ENCODE data around the gene LAX1.
A peak's percentile ranks its signal among the peaks of the same experiment; 100 is the strongest.
"Not testable (repeated sequence)": the region's sequence is repeated elsewhere in the genome, so short reads cannot be mapped to it uniquely, and the experiment has no call there.

Gene LAX1

DNA sequence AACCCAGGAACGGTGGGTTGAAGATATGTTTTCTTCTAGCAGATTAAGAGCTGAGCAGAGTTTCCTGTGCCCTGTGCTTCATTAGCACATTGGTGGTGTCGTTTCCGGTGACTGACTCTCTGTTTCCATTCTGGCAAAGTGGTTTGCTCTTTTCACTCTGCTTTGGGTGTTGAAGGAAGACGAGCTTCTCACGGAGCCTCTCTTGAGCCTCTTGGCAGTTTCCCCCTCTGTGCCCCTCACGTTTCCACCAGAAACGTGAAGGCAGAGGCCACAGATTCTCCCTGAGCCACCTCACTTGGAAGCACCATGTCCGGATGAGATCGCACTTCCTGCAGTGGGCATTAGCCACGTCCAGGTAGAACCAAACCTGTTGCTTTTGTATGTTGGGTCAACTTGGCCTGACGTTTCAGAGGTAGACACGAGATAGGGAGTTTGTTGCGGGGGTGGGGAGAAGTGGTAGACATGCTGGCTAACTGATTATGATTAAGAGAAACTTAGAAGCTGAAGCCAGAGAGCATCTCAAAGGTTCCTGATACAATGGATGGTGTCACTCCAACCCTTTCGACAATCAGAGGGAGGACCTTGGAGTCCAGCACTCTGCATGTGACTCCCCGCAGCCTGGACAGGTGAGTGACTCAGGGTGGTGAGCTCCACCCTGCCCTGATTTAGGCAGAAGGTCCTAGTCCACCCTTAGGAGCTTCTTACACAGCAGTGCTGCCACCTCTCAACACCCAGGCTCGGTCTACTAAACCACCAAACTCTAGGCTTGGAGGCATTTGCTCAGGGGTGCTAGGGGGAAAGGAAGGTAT lies at the start of gene LAX1:
Gene LAX1, plus strand, starts transcription at position 155 of the 809 bp plus-strand sequence. Its CDS starts 383 bp downstream, at position 538.
- no peak for DNase-seq (ENCODE audit: low spot score)

GRCh38 chr1:203717120-203717519 lies 47.9 kb upstream of the LAX1 start:
- no peak for DNase-seq (ENCODE audit: low spot score)

- no peak for DNase-seq (ENCODE audit: low spot score)
Observed at GRCh38 chr1:203720242-203720641, 44.7 kb upstream of the LAX1 start.

- DNase-seq (ENCODE audit: low spot score), result no peak
Observed at GRCh38 chr1:203722909-203723308, 42.1 kb upstream of the LAX1 start.

DNA sequence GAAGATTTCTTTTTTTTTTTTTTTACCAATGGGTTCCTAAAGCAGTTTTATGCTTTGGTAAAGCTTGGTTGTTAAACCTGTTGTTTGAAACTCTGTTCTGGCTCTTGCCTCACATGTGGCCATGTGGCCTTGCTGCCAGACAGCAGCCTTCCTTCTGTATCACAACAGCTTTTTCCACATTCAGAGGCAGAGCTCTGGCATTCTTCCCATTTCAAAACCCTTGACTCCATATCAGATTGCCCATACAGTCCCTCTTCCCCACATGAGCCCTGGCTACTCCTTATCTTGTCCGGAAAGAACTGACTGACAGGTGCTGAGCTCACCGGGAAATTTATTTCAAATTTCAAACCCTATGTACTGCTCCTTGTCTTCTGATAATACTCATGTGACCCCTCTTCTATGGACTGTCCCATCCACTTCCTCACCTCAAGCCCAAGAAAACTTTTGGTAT lies 38.5 kb upstream of the LAX1 start:
- DNase-seq (ENCODE audit: low spot score), result no peak

DNA sequence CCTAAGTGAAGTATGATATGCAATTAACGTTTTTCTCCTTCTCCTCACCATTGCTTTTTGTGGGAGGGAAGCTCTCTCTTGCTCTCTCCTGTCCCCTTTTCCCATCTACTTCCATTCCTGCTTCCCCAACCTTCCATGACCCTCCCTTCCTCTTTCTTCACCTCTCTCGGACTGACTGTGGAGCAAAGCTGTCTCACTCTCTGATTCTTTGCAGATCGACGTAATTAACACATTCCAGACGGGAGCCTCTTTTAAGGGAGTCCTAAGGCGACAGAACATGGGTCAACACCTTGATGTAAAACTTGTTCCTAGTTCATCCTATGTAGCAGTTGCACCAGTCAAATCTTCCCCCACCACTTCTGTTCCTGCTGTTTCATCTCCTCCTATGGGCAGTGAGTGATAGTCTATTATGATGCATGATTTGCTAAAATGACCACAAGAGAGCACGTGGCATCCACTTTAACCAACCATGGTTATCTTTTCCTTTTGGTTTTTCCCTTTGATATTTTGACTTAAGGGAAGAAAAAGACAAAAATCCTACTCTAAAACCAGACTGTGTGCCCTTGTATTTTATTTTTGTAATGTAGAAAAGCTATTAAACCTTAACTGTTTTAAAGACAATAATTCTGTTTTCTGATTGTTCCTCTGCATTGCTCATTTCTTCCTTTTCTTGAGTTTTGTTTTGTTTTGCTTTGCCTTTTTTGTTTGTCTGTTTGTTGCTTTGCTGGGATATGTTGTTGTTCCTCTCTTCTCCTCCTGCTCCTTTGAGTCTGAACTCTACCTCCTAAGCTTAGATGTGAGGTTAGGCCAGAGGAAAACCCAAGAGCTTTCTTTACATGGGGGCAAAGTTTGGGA lies 31.7 kb upstream of the LAX1 start:
- no peak for DNase-seq (ENCODE audit: low spot score)

DNA sequence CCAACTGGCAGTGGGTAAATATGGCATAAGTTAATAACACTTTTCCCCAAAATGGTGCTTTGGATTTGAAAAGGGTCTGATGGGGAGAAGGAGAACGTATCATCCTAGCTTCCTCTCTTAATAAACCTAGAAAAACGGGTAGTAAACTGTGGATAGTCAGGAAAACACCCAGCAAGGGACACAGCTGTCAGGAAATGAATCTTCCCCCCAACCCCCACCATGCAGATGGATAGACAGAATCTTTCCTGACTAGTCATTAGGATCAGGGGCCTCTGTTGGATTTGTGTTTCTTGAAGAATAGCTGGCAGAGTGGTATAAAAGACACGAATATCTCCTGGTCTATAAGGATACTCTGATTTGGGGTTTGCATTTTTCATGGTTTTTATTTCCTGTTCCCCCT lies 22.5 kb upstream of the LAX1 start:
- no peak for DNase-seq (ENCODE audit: low spot score)

- DNase-seq (ENCODE audit: low spot score), result no peak
Observed at GRCh38 chr1:203743091-203743571, 21.9 kb upstream of the LAX1 start.

DNA sequence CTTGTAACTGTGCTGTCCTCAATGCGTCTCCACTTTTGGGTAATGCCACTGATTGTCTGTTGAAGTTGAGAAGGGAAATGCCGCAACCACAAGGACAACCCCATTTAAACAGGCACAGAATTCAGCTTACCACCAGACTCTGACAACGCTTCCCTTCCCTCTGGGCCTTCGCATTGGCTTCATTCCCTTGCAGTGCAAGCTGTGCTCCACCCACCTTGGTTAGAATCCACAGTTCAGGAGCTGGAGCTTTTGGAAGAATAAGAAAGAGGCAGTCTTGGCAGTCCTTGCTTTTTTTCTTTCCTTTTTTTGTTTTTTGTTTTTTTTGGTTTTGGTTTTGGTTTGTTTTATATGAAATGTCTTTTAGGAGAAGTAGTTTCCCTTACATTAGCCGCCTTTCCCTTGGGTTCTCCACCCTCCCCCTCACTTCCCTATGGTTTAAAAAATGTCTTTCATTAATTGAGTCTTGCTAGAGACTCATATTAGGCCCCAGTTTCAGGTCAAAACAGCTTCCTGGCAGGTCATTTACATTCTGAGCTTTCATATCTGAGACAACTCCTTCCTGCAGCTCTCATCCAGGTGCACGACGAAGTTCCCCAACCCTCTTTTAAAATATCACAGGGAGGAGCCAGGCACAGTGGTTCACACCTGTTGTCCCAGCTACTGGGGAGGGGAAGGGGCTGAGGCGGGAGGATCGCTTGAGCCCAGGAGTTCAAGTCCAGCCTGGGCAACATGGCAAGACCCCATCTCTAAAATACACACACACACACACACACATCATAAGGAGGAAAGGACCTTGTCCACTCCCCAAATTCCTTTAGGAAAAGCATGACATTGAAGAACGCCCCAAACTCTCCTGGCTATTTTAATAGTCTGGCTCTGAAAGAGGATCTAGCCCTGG lies 20.7 kb upstream of the LAX1 start:
- DNase-seq (ENCODE audit: low spot score), result peak; percentile 53

DNA sequence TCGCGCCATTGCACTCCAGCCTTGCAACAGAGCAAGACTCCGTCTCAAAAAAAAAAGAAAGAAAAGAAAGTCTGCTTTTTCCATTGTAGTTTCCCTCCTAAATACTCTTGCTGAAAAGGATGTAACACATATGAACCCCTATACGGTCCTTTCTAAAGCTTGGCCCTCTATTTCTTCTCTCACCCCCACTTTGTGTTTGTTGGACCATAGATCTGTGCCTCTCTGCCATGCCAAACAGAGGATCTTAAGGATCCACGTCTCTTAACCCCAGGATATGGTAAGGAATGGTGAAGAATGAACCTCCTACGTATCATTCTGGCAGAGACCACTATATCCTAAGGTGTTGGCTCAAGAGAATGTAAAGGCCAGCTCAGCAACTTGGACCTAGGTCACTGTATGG lies 18.7 kb upstream of the LAX1 start:
- no peak for DNase-seq (ENCODE audit: low spot score)

DNA sequence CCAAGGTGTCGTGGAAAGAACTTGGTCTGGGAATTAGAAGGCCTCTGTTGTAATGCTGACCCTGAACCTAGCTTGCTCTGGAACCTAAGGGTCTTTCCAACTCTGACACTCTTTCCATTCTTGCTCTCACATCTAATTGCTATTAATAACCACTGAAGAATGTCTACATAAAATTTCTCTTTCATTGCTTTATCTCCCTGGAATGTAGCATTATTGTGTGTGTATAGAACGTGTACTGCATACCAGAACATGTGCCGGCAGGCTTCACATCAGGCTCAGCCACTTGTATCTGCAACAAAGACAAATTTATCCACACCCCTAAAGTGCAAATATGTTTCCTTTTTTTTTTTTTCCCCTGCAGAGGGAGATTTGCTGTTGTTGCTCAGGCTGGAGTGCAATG lies 13.9 kb upstream of the LAX1 start:
- no peak for DNase-seq (ENCODE audit: low spot score)

DNA sequence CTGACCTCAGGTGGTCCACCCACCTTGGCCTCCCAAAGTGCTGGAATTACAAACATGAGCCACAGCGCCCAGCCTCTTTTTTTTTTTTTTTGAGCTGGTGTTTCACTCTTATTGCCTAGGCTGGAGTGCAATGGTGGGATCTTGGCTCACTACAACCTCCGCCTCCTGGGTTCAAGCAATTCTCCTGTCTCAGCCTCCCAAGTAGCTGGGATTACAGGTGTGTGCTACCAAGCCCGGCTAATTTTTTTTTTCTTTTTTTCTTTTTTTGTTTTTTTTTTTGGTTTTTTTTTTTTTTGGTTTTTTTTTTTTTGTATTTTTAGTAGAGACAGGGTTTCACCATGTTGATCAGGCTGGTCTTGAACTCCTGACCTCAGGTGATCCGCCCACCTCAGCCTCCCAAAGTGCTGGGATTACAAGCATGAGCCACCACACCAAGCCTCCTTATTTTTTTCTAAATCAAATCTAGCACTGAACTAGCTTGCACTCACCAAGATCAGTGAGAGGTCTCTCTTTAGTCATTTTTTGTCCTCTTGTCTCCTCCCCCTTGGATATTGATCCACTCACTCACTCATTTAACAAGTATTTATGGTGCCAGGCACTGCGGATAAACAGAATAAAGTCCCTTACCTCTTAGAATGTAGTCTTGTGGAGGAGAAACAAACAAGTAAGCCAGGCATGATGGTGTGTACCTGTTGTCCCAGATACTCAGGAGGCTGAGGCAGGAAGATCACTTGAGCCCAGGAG lies 13.2 kb upstream of the LAX1 start:
- DNase-seq (ENCODE audit: low spot score), result not testable (repeated sequence)

DNA sequence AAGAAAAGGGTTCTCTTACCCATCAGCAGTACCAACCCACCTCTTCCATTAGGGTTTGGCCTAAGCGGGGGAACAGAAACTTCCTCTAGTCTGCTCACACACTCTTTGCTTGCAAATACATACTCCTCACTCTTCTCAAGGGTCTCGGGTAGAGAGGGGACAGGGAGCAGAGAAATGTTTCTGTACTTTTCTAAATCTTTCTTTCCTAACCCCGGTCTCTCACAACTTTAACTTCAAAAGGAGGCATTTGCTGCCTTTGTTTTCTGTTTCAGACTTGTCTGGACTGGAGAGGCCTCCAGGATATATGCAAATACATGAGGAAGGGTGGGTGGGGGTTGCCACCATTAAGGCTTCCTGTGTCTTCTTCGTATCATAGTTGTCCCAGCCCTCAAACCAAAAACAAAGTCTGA lies 10.5 kb upstream of the LAX1 start:
- no peak for DNase-seq (ENCODE audit: low spot score)

DNA sequence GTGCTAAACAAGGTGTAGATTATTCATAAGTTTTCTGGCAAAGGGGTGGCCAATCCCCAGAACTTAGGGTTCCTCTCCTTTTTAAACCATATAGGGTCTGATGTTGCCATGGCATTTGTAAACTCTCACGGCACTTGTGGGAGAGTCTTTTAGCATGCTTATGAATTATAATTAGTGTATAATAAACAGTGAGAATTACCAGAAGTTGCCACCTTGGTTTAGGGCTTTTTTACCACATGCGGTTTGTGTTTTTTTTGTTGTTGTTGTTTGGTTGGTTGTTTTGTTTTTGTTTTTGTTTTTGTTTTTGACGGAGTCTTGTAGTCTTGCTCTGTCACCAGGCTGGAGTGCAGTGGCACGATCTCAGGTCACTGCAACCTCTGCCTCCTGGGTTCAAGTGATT lies 8.9 kb upstream of the LAX1 start:
- no peak for DNase-seq (ENCODE audit: low spot score)

GRCh38 chr1:203758749-203759148 lies 6.2 kb upstream of the LAX1 start:
- not testable (repeated sequence) for DNase-seq (ENCODE audit: low spot score)

DNA sequence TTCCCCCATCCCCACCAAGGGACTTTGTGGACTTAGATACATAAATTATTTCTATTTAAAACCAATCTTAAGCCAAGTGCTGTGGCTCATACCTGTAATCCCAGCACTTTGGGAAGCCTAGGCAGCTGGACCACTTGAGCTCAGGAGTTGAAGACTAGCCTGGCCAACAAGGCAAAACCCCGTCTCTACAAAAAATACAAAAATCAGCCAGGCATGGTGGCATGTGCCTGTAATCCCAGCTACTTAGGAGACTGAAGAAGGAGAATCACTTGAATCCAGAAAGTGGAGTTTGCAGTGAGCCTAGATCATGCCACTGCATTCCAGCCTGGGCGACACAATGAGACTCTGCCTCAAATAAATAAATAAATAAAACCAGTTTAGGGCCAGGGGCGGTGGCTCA lies 4.5 kb upstream of the LAX1 start:
- DNase-seq (ENCODE audit: low spot score), result no peak

- not testable (repeated sequence) for DNase-seq (ENCODE audit: low spot score)
Observed at GRCh38 chr1:203761958-203762357, 3.0 kb upstream of the LAX1 start.

GRCh38 chr1:203763505-203763904 lies 1.5 kb upstream of the LAX1 start:
- DNase-seq (ENCODE audit: low spot score), result no peak

DNA sequence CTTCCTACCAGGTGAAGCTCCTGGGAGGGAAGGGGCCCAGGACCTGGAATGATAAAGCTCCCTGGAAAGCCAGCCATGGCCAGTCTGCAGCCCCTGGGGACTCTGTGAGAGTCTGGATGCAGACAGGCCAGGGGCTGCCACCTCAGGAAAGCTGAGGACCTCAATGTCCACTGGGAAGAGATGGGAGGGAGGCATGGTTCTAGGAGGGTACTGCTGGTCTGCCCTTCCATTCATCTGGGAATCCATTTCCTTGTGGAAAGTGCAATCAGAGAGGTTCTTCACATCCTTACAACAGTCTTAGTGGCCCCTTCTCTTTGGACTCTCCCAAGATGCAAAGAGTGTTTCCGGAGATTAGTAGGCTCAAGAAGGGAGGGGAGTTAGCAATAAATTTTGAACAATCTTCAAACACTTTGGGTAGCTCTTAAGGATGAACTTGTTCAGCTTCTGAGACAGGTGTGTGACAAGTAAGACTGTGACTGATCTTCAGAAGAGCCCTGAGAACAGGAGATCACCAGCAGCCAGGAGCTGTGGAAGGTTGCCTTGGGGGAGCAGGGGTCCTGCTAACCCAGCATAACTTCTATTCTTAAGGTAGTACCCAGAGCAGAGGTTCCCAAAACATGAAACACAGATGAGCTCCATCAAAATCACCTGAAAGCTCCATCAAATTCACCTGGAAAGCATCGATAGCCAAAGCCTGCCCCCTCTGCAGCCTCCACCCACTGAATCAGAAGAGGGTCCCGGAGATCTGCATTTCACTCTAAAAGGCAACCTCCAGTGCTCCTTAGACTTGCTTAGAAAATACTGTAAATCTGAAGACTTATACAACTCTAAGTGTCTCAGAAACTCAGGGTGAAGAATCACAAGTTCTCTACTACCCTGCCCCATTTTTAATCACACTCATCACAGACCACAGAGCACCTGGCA lies 616 bp upstream of the LAX1 start:
- DNase-seq (ENCODE audit: low spot score), result no peak

DNA sequence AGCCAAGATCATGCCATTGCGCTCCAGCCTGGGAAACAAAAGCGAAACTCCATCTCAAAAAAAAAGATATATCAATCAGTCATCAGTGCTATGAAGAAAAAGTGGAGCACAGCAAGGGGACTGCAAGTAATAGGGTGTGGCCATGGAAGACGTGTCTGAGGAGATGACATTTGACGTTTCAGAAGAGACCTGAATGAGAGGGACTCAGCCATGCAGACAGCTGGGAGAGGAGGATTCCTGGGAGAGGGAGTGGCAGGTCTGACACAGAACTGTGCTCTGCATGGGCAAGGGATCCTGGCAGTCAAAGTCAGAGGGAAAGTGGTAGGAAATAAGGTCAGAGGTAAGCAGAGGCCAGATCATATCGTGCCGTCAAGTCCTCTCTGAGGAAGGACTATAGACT lies 3.3 kb downstream of the LAX1 start:
- DNase-seq (ENCODE audit: low spot score), result no peak

Data from globus pallidus (tissue), 1 donor.